A549 (cell line): Measurements from ENCODE around the gene EPB42. TPM values are rescaled to one million over a fixed set of nuclear protein-coding genes. Genes with fewer than 3 reads are reported as not detected.

ENCODE experiments used
- ATAC-seq, 2 experiments: fragments of 200-7000 bp in 1 of 2; fragments of >200 bp in 1 of 2; cut with Nextera tagmentation in 1 of 2; cut with Tn5 transposase in 1 of 2; 3 replicates each; pipeline versions ENCODE4 v1.8.0 to v1.9.1; 2018 to 2020; ENCODE audit warnings: mild to moderate bottlenecking in 1 of 2, moderate library complexity in 1 of 2
- CTCF ChIA-PET: fragments of 300-600 bp; sonication (Branson Sonifier 250); formaldehyde crosslinking; extraction: SDS; loops from one replicate; lab custom pipeline; 2021; ENCODE audit warnings: antibody characterized with exemption, inconsistent platforms; lab: Yijun Ruan, JAX
- POLR2A ChIA-PET: fragments of 350-600 bp; formaldehyde crosslinking; extraction: SDS; loops from one replicate; lab custom pipeline; 2021; ENCODE audit warnings: antibody characterized with exemption, inconsistent platforms; lab: Yijun Ruan, JAX
- DNase-seq, 2 experiments: peaks; one replicate each; pipeline versions ENCODE4 v3.0.0 to v3.0.0-alpha.2; 2011 to 2016; ENCODE audit warnings: low read depth in 1 of 2, low spot score in 1 of 2
- FAIRE-seq: peaks from 2 replicates; lab custom pipeline; 2011; peaks lifted over from hg19 to GRCh38; lab: Jason Lieb, UNC
- H3K27ac ChIP-seq, 2 experiments: fragments of >200 bp; sonication (Bioruptor Twin); formaldehyde crosslinking; 3 replicates each; pipeline ENCODE4 v1.5.1; 2016 to 2017
- H3K4me1 ChIP-seq: fragments of >200 bp; sonication (Bioruptor Twin); formaldehyde crosslinking; 3 replicates; pipeline ENCODE4 v1.6.1; 2016
- H3K4me2 ChIP-seq: fragments of >200 bp; sonication (Bioruptor Twin); formaldehyde crosslinking; 3 replicates; pipeline ENCODE4 v1.6.1; 2016
- H3K4me3 ChIP-seq: fragments of >200 bp; sonication (Bioruptor Twin); formaldehyde crosslinking; 3 replicates; pipeline ENCODE4 v1.5.1; 2016
- H3K9me3 ChIP-seq: fragments of >200 bp; sonication (Bioruptor Twin); formaldehyde crosslinking; 3 replicates; pipeline ENCODE4 v1.6.1; 2016
- BCL3 ChIP-seq: fragments of >200 bp; sonication (Bioruptor Twin); formaldehyde crosslinking; IDR thresholded peaks from 3 replicates; pipeline ENCODE4 v1.6.1; 2016
- CBX8 ChIP-seq: fragments of 200-600 bp; sonication (generic); IDR thresholded peaks from 2 replicates; pipeline ENCODE4 v1.6.1; 2016
- CEBPB ChIP-seq, 2 experiments: fragments of >200 bp in 1 of 2; sonication (Bioruptor Twin) in 1 of 2; formaldehyde crosslinking in 1 of 2; IDR thresholded peaks; 2 replicates each; pipeline ENCODE4 v1.6.1; 2012 to 2016
- CHD4 ChIP-seq: fragments of 200-600 bp; sonication (generic); IDR thresholded peaks from 2 replicates; pipeline ENCODE4 v1.6.1; 2016; ENCODE audit warnings: antibody characterized with exemption, mild to moderate bottlenecking, borderline replicate concordance
- CTCF ChIP-seq: fragments of >200 bp; sonication (Bioruptor Twin); formaldehyde crosslinking; IDR thresholded peaks from 3 replicates; pipeline ENCODE4 v1.5.1; 2016
- EHF ChIP-seq: fragments of 250-450 bp; sonication (Bioruptor Pico); IDR thresholded peaks from 2 replicates; pipeline ENCODE4 v1.5.0; 2020; ENCODE audit warnings: mild to moderate bottlenecking
- EHMT2 ChIP-seq: fragments of 200-600 bp; sonication (generic); IDR thresholded peaks from 2 replicates; pipeline ENCODE4 v1.6.1; 2016; ENCODE audit warnings: antibody characterized with exemption, low read depth, mild to moderate bottlenecking, moderate library complexity
- EP300 ChIP-seq, 2 experiments: fragments of >200 bp; sonication (Bioruptor Twin); formaldehyde crosslinking; IDR thresholded peaks; 2 replicates in 1 of 2; 3 replicates in 1 of 2; pipeline ENCODE4 v1.6.1; 2016 to 2017
- FOSL2 ChIP-seq, 2 experiments: fragments of 450-650 bp in 1 of 2; fragments of >200 bp in 1 of 2; sonication (Bioruptor Twin) in 1 of 2; formaldehyde crosslinking; IDR thresholded peaks; 2 replicates each; pipeline versions ENCODE4 v1.5.0 to v1.6.1; 2016 to 2020; ENCODE audit warnings: mild to moderate bottlenecking in 1 of 2, moderate library complexity in 1 of 2
- FOXS1 ChIP-seq: fragments of 250-450 bp; sonication (Bioruptor Pico); IDR thresholded peaks from 2 replicates; pipeline ENCODE4 v1.5.0; 2020; ENCODE audit warnings: mild to moderate bottlenecking, moderate library complexity
- GATA3 ChIP-seq: IDR thresholded peaks from 2 replicates; pipeline ENCODE4 v1.6.1; 2012; ENCODE audit warnings: borderline replicate concordance
- JUNB ChIP-seq: fragments of >200 bp; sonication (Bioruptor Twin); formaldehyde crosslinking; IDR thresholded peaks from 2 replicates; pipeline ENCODE4 v1.6.1; 2016
- KDM1A ChIP-seq: fragments of 200-600 bp; sonication (generic); IDR thresholded peaks from 2 replicates; pipeline ENCODE4 v1.6.1; 2016; ENCODE audit warnings: low read depth, mild to moderate bottlenecking
- MAFK ChIP-seq: fragments of 450-650 bp; IDR thresholded peaks from 2 replicates; pipeline ENCODE4 v1.6.1; 2014; ENCODE audit not compliant: partially characterized antibody
- NR3C1 ChIP-seq: fragments of >200 bp; sonication (Bioruptor Twin); formaldehyde crosslinking; IDR thresholded peaks from 3 replicates; pipeline ENCODE4 v1.6.1; 2017
- PHF8 ChIP-seq: fragments of 200-600 bp; sonication (generic); IDR thresholded peaks from 2 replicates; pipeline ENCODE4 v1.6.1; 2016; ENCODE audit warnings: low read depth, mild to moderate bottlenecking, antibody characterized with exemption, moderate library complexity, borderline replicate concordance
- POLR2AphosphoS2 ChIP-seq: conservative IDR thresholded peaks from 2 replicates; pipeline ENCODE4 v1.6.1; 2012; ENCODE audit warnings: low read length, improper control_type of control experiment, inconsistent platforms
- ZSCAN20 ChIP-seq: fragments of 250-450 bp; sonication (Bioruptor Pico); IDR thresholded peaks from 2 replicates; pipeline ENCODE4 v1.8.0; 2022; ENCODE audit warnings: mild to moderate bottlenecking, moderate library complexity
- WGBS: methylation state at CpG from one replicate; pipeline ENCODE4 v1.1.6; 2017; ENCODE audit errors: missing lambda C conversion rate; 5-methylcytosine and 5-hydroxymethylcytosine counted together
- polyA plus RNA-seq, 4 experiments: library from polyadenylated mRNA; depleted of rRNA in 3 of 4; stranded (reverse); fragments of >200 nt; fragmentation: RNase III in 1 of 4; extraction: RNeasy Plus Mini Kit Qiagen cat#74134 plus additional on column Dnase treatment in 1 of 4; gene quantifications; 2 replicates in 3 of 4; 3 replicates in 1 of 4; pipeline ENCODE4 v1.2.3, GENCODE V29; 2011 to 2017
- TF ChIP-seq, protein P1 (sequence below): IDR thresholded peaks from 2 replicates; pipeline ENCODE4 v1.6.1; 2012; ENCODE audit warnings: low read depth, borderline replicate concordance
- TF ChIP-seq, protein P2 (sequence below): fragments of 250-450 bp; sonication (Bioruptor Pico); IDR thresholded peaks from 2 replicates; pipeline ENCODE4 v1.5.0; 2020; ENCODE audit warnings: low read depth, mild to moderate bottlenecking, moderate library complexity
- TF ChIP-seq, protein P3 (sequence below): IDR thresholded peaks from 2 replicates; pipeline ENCODE4 v1.6.1; 2012

EPB42 gene
- polyA plus RNA-seq, 2 of the 4 experiments (the other 2 are of a cell fraction) = not detected

DNA sequence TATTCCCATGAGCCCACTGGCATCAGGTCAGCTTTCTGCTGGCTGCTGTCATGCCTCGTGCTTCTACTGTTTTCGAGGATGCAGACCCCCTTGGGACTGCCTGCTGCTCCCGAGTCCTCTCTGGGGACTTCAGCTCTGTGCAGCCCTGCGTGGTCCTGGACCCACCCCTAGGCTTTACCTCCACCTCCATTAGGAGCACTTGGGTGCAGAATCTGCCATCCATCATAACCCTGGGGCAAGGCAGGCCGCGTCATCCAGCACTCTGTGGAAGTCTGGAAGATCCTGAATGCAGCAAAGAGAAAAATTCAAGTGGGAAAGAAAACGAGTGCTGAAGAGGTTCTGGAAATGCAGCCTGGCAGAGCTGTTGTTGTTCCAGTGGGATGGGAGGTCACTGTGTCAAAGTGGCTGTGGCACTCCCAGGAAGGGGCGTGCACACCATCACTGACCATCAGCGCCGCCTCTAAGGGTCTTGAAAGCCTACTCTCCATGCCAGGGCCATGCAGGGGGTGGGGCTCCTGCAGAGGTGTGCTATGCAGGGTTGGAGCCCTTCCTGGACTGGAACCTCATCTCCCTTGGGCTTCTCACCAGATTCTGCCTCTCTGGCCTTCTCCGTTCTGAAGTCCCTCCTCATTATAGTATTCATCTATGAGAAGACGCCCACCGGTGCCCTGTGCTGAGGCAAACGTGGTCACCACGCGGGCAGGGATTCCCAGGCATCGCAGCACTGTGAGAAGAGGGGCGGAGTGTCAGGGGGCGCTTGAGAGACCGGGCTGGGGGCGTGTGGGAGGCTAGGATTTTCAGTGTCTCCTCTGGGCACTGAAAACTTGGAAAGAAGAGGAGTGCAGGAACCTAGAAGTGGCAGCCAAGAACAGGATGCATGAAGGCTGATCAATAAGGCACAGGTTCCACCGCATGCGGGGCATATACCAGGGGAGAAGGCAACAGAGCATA lies 12.5 kb downstream of the EPB42 start:
- no peaks in the 10 kb centered on the region for H3K4me1 ChIP-seq
- FAIRE-seq (no peak), ATAC-seq (no peak)
- no peaks in the 10 kb centered on the region for H3K9me3 ChIP-seq
- no peak overlapping the region for H3K27ac ChIP-seq
- WGBS = 47% methylated on average over 15 of the region's 23 CpGs
- TF ChIP-seq EHMT2 (no peak), FOXS1 (CRISPR knock-in tag) (no peak), CTCF (no peak), ZSCAN20 (CRISPR knock-in tag) (no peak), KDM1A (no peak), JUNB (no peak)
- TF ChIP-seq, protein P1, sequence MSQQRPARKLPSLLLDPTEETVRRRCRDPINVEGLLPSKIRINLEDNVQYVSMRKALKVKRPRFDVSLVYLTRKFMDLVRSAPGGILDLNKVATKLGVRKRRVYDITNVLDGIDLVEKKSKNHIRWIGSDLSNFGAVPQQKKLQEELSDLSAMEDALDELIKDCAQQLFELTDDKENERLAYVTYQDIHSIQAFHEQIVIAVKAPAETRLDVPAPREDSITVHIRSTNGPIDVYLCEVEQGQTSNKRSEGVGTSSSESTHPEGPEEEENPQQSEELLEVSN = no peak
- TF ChIP-seq, all 56 proteins: peak for 0
- DNase-seq = no peak
- POLR2A ChIA-PET = no interaction called here
- Histone ChIP-seq H3K4me3 (no peak overlapping the region), H3K4me2 (no peak overlapping the region)
- CTCF ChIA-PET = interaction anchor here (0.9 to 3.2 kb wide), 5 partner anchors 11 to 77 kb away, joined by 3 to 28 read pairs (median 5); no protein-coding TSS in a partner anchor

- Histone ChIP-seq H3K4me3 (no peak overlapping the region), H3K9me3 (no peaks in the 10 kb centered on the region), H3K4me1 (no peaks in the 10 kb centered on the region), H3K4me2 (no peak overlapping the region), H3K27ac (no peak overlapping the region)
- no peak for DNase-seq
- TF ChIP-seq, protein P2, sequence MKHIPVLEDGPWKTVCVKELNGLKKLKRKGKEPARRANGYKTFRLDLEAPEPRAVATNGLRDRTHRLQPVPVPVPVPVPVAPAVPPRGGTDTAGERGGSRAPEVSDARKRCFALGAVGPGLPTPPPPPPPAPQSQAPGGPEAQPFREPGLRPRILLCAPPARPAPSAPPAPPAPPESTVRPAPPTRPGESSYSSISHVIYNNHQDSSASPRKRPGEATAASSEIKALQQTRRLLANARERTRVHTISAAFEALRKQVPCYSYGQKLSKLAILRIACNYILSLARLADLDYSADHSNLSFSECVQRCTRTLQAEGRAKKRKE (CRISPR knock-in tag) = no peak
- no peak for TF ChIP-seq CHD4
- TF ChIP-seq GATA3 = no peak
- TF ChIP-seq NR3C1 = no peak
- no peak for TF ChIP-seq CEBPB (IDR thresholded peaks at IDR 0.05)
- no peak for TF ChIP-seq BCL3
- no peak for TF ChIP-seq EHF (CRISPR knock-in tag)
- TF ChIP-seq, protein P3, sequence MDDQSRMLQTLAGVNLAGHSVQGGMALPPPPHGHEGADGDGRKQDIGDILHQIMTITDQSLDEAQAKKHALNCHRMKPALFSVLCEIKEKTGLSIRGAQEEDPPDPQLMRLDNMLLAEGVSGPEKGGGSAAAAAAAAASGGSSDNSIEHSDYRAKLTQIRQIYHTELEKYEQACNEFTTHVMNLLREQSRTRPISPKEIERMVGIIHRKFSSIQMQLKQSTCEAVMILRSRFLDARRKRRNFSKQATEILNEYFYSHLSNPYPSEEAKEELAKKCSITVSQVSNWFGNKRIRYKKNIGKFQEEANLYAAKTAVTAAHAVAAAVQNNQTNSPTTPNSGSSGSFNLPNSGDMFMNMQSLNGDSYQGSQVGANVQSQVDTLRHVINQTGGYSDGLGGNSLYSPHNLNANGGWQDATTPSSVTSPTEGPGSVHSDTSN = no peak
- no peak for TF ChIP-seq FOXS1 (CRISPR knock-in tag)
- no peak for TF ChIP-seq FOSL2 (IDR thresholded peaks at IDR 0.05)
- TF ChIP-seq FOSL2 (CRISPR knock-in tag; IDR thresholded peaks at IDR 0.05) = no peak
- no peak for TF ChIP-seq PHF8
- TF ChIP-seq CBX8 = no peak
- TF ChIP-seq, protein P1 = no peak
- TF ChIP-seq POLR2AphosphoS2 = no peak
- no peak for TF ChIP-seq EP300 (IDR thresholded peaks at IDR 0.05)
- no peak for TF ChIP-seq MAFK
- ChIA-PET POLR2A (no interaction called here), CTCF (interaction anchor here (2.0 to 3.2 kb wide), 2 partner anchors 18 to 78 kb away, joined by 7 to 28 read pairs; no protein-coding TSS in a partner anchor)
- WGBS = 88% methylated on average over 7 of the region's 9 CpGs
- ATAC-seq = no peak
- FAIRE-seq = no peak
Measured at GRCh38 chr15:43207024-43207423, 13.8 kb downstream of the EPB42 start.
